CD14-positive monocyte (primary cell): ENCODE data around the gene PRDM11. TPM values are rescaled to one million over a fixed set of nuclear protein-coding genes. Genes with fewer than 3 reads are reported as not detected.

Experiments
- DNase-seq, 3 donors: peaks; one replicate each; pipeline ENCODE4 v3.0.0-alpha.2; 2011 to 2022
- H2AFZ ChIP-seq: 2 replicates; pipeline ENCODE4 v1.6.0; 2012; ENCODE audit warnings: mild to moderate bottlenecking, low read depth, low read length, inconsistent platforms; ENCODE audit not compliant: insufficient read depth, poor library complexity, severe bottlenecking
- H3K27ac ChIP-seq, 2 donors: 1 replicate in 1 of 2; 2 replicates in 1 of 2; pipeline ENCODE4 v1.5.1; 2012 to 2013; ENCODE audit warnings: low read length in 2 of 2, control low read depth in 1 of 2, inconsistent platforms in 1 of 2, low read depth in 1 of 2, mild to moderate bottlenecking in 1 of 2
- H3K27me3 ChIP-seq, 2 donors: one replicate each; pipeline versions ENCODE4 v1.6.0 to v1.6.1; 2011 to 2013; ENCODE audit warnings: low read length in 2 of 2; ENCODE audit not compliant: control insufficient read depth in 2 of 2, insufficient read depth in 2 of 2
- H3K36me3 ChIP-seq, 2 donors: replicated peaks in 1 of 2; 1 replicate in 1 of 2; 2 replicates in 1 of 2; pipeline versions ENCODE4 v1.5.1 to v1.6.1; 2012 to 2013; ENCODE audit warnings: low read length in 2 of 2, control low read depth in 1 of 2, inconsistent platforms in 1 of 2, mild to moderate bottlenecking in 1 of 2; ENCODE audit not compliant: insufficient read depth in 2 of 2, control insufficient read depth in 1 of 2
- H3K4me1 ChIP-seq, 2 donors: 1 replicate in 1 of 2; 2 replicates in 1 of 2; pipeline versions ENCODE4 v1.5.1 to v1.6.1; 2012 to 2013; ENCODE audit warnings: low read length in 2 of 2, control low read depth in 1 of 2, inconsistent platforms in 1 of 2, mild to moderate bottlenecking in 1 of 2, moderate library complexity in 1 of 2; ENCODE audit not compliant: insufficient read depth in 2 of 2, control insufficient read depth in 1 of 2
- H3K4me2 ChIP-seq: replicated peaks from 2 replicates; pipeline ENCODE3; 2012; ENCODE audit warnings: low read length, moderate library complexity, mild to moderate bottlenecking; ENCODE audit not compliant: poor library complexity, severe bottlenecking; ENCODE audit errors: extremely low read depth
- H3K4me3 ChIP-seq, 3 experiments: fragments of 200-600 bp in 1 of 3; sonication (generic) in 1 of 3; replicated peaks in 1 of 3; 1 replicate in 2 of 3; 2 replicates in 1 of 3; pipeline ENCODE4 v1.5.1; 2011 to 2013; ENCODE audit warnings: low read length in 3 of 3, mild to moderate bottlenecking in 3 of 3, control low read depth in 2 of 3, low read depth in 2 of 3, inconsistent platforms in 1 of 3, moderate library complexity in 1 of 3
- H3K79me2 ChIP-seq: 2 replicates; pipeline ENCODE4 v1.6.0; 2012; ENCODE audit warnings: mild to moderate bottlenecking, control low read depth, inconsistent platforms, low read length, moderate library complexity; ENCODE audit not compliant: insufficient read depth
- H3K9ac ChIP-seq: 2 replicates; pipeline ENCODE4 v1.6.0; 2017; ENCODE audit warnings: low read length, mild to moderate bottlenecking; ENCODE audit not compliant: insufficient read depth, poor library complexity, severe bottlenecking
- H3K9me3 ChIP-seq, 2 donors: replicated peaks in 1 of 2; 1 replicate in 1 of 2; 2 replicates in 1 of 2; pipeline versions ENCODE4 v1.5.1 to v1.6.1; 2012 to 2013; ENCODE audit warnings: low read length in 2 of 2, control low read depth in 1 of 2; ENCODE audit not compliant: control insufficient read depth in 1 of 2, insufficient read depth in 1 of 2
- H4K20me1 ChIP-seq: 2 replicates; pipeline ENCODE4 v1.6.0; 2012; ENCODE audit warnings: mild to moderate bottlenecking, low read length, control low read depth, moderate library complexity; ENCODE audit not compliant: insufficient read depth
- H3K27ac Mint-ChIP-seq, 7 donors: one replicate each; pipeline ENCODE4 v1.8.0; 2020; ENCODE audit warnings: mild to moderate bottlenecking in 7 of 7, mixed read lengths in 7 of 7, moderate library complexity in 6 of 7, inconsistent platforms in 2 of 7
- H3K27me3 Mint-ChIP-seq, 3 donors: one replicate each; pipeline ENCODE4 v1.8.0; 2021 to 2022; ENCODE audit warnings: low read depth in 3 of 3, mild to moderate bottlenecking in 3 of 3, mixed read lengths in 3 of 3, moderate library complexity in 3 of 3, inconsistent platforms in 1 of 3
- H3K36me3 Mint-ChIP-seq, 2 donors: one replicate each; pipeline ENCODE4 v1.8.0; 2020; ENCODE audit warnings: mixed read lengths in 2 of 2, inconsistent platforms in 1 of 2, mild to moderate bottlenecking in 1 of 2
- H3K4me1 Mint-ChIP-seq: one replicate; pipeline ENCODE4 v1.8.0; 2020; ENCODE audit warnings: mild to moderate bottlenecking, mixed read lengths
- H3K4me3 Mint-ChIP-seq, 2 donors: one replicate each; pipeline ENCODE4 v1.8.0; 2020; ENCODE audit warnings: mild to moderate bottlenecking in 2 of 2, mixed read lengths in 2 of 2, moderate library complexity in 1 of 2
- H3K9me3 Mint-ChIP-seq, 7 donors: one replicate each; pipeline ENCODE4 v1.8.0; 2020 to 2022; ENCODE audit warnings: mixed read lengths in 7 of 7, mild to moderate bottlenecking in 6 of 7, moderate library complexity in 6 of 7, inconsistent platforms in 2 of 7
- CTCF ChIP-seq: fragments of 200-600 bp; IDR thresholded peaks from one replicate; pipeline ENCODE4 v1.8.0; 2022; ENCODE audit warnings: antibody characterized with exemption, mild to moderate bottlenecking
- WGBS: methylation state at CpG from one replicate; pipeline ENCODE4 v1.1.5; 2013; ENCODE audit warnings: missing lambda C conversion rate; ENCODE audit not compliant: insufficient coverage; 5-methylcytosine and 5-hydroxymethylcytosine counted together
- intact Hi-C, 2 donors: fragments of 100-400 bp; cut with micrococcal nuclease; formaldehyde crosslinking; loops; one replicate each; pipeline versions ENCODE4 v1.15.0 to v1.15.1; 2023
- polyA plus RNA-seq, 3 donors: library from polyadenylated mRNA; depleted of rRNA in 1 of 3; unstranded in 2 of 3; stranded (reverse) in 1 of 3; fragments of 300-500 nt in 2 of 3; fragments of >200 nt in 1 of 3; fragmentation: Illumina TruSeq in 2 of 3; gene quantifications; 1 replicate in 2 of 3; 2 replicates in 1 of 3; pipeline ENCODE4 v1.2.3, GENCODE V29; 2012 to 2021

PRDM11 gene
- polyA plus RNA-seq, 3 donors = 0.48 to 1.8 TPM; not detected in 1

- H3K27ac ChIP-seq = no peak overlapping the region
- H3K36me3 ChIP-seq = no peaks in the 10 kb centered on the region
- H2AFZ ChIP-seq = no peak overlapping the region
- Mint-ChIP-seq H3K4me1 (peaks cover 4% of the 10 kb centered on the region), H3K9me3 (no peaks in the 10 kb centered on the region), H3K27me3 (peaks cover 0 to 5% (median 0%) of the 10 kb centered on the region in 3 donors), H3K4me3 (no peak overlapping the region), H3K36me3 (peaks cover 0 to 4% of the 10 kb centered on the region in 2 donors), H3K27ac (peak overlapping the region in 1 of 7 donors; percentile 66)
- intact Hi-C loops = no loop called here
- no peak for DNase-seq
- WGBS = 71% methylated on average over 3 of the region's 11 CpGs
- no peak overlapping the region for H3K4me2 ChIP-seq
- H3K27me3 ChIP-seq = no peaks in the 10 kb centered on the region
- TF ChIP-seq CTCF = no peak
- no peaks in the 10 kb centered on the region for H3K4me1 ChIP-seq
- no peaks in the 10 kb centered on the region for H3K79me2 ChIP-seq
- H4K20me1 ChIP-seq = peaks cover 4% of the 10 kb centered on the region
- H3K9me3 ChIP-seq = no peaks in the 10 kb centered on the region
- no peak overlapping the region for H3K4me3 ChIP-seq
- H3K9ac ChIP-seq = no peak overlapping the region
Observed at GRCh38 chr11:45155058-45155551, 8.7 kb downstream of the PRDM11 start.

GRCh38 chr11:45155627-45156180 lies 9.3 kb downstream of the PRDM11 start:
- H2AFZ ChIP-seq = no peak overlapping the region
- no peaks in the 10 kb centered on the region for H3K27me3 ChIP-seq
- no peak overlapping the region for H3K27ac ChIP-seq
- H3K27ac Mint-ChIP-seq = no peak overlapping the region
- no peak for TF ChIP-seq CTCF
- WGBS = 98% methylated on average over 3 of the region's 4 CpGs
- no peaks in the 10 kb centered on the region for H3K9me3 Mint-ChIP-seq
- H4K20me1 ChIP-seq = peaks cover 4% of the 10 kb centered on the region
- DNase-seq = no peak
- H3K36me3 Mint-ChIP-seq = peaks cover 0 to 4% of the 10 kb centered on the region in 2 donors
- H3K4me3 ChIP-seq = no peak overlapping the region
- H3K4me1 ChIP-seq = no peaks in the 10 kb centered on the region
- no peaks in the 10 kb centered on the region for H3K9me3 ChIP-seq
- peaks cover 2% of the 10 kb centered on the region for H3K4me1 Mint-ChIP-seq
- H3K9ac ChIP-seq = no peak overlapping the region
- H3K79me2 ChIP-seq = no peaks in the 10 kb centered on the region
- no peak overlapping the region for H3K4me3 Mint-ChIP-seq
- no peak overlapping the region for H3K4me2 ChIP-seq
- H3K36me3 ChIP-seq = no peaks in the 10 kb centered on the region
- intact Hi-C loops = no loop called here
- H3K27me3 Mint-ChIP-seq = peaks cover 0 to 5% (median 0%) of the 10 kb centered on the region in 3 donors
